ENCODE results near the gene IRS2.

GRCh38 chr13:109746364-109746763, 40.0 kb downstream of the IRS2 start:
- TF ChIP-seq POLR2AphosphoS5 (IDR thresholded peaks at IDR 0.05; ENCODE audit: low read depth, low read length) (no peak), FOXP2 (optimal IDR thresholded peaks at IDR 0.05; ENCODE audit: borderline replicate concordance, extremely low read depth, extremely low read length, insufficient read depth) (no peak), SIN3A (IDR thresholded peaks at IDR 0.05; ENCODE audit: borderline replicate concordance, insufficient read depth, low read length) (no peak), REST (IDR thresholded peaks at IDR 0.05; ENCODE audit: insufficient read depth in 1 of 2, low read depth in 2 of 2, low read length in 2 of 2) (no peak), TAF1 (IDR thresholded peaks at IDR 0.05; ENCODE audit: borderline replicate concordance, insufficient read depth, low read length) (no peak)
